GM12892 (cell line): ENCODE data around the gene TMEM186.

Source experiments
- POLR2A ChIP-seq: IDR thresholded peaks from 2 replicates; pipeline ENCODE4 v1.6.1; 2011; ENCODE audit warnings: low read depth, low read length, control low read depth
- TAF1 ChIP-seq: IDR thresholded peaks from 2 replicates; pipeline ENCODE4 v1.6.1; 2011; ENCODE audit warnings: low read depth, mild to moderate bottlenecking, control low read depth, low read length, borderline replicate concordance

- TF ChIP-seq POLR2A, result no peak
- TF ChIP-seq TAF1, result no peak
These were observed 16.8 kb upstream of the TMEM186 start for GRCh38 chr16:8814095-8814806.
